Breast epithelium (tissue), 3 donors: ENCODE measurements around the gene SKP1.
A peak's percentile ranks its signal among the peaks of the same experiment; 100 is the strongest.

Experiments used
- POLR2A ChIP-seq: fragments of 450-650 bp; IDR thresholded peaks from one replicate; pipeline ENCODE4 v1.6.1; 2016; ENCODE audit warnings: antibody characterized with exemption, mild to moderate bottlenecking, moderate library complexity
- POLR2AphosphoS5 ChIP-seq, 3 donors: sonication (generic); formaldehyde crosslinking; IDR thresholded peaks; one replicate each; pipeline ENCODE4 v1.6.1; 2017; ENCODE audit warnings: antibody characterized with exemption in 3 of 3
- TF ChIP-seq, protein P1 (sequence below), 3 donors: fragments of 450-650 bp; IDR thresholded peaks; one replicate each; pipeline ENCODE4 v1.5.1; 2016 to 2017; ENCODE audit warnings: antibody characterized with exemption in 3 of 3, mild to moderate bottlenecking in 3 of 3, moderate library complexity in 3 of 3

GRCh38 chr5:134171972-134172371 lies 4.8 kb downstream of the SKP1 start:
- TF ChIP-seq, protein P1, sequence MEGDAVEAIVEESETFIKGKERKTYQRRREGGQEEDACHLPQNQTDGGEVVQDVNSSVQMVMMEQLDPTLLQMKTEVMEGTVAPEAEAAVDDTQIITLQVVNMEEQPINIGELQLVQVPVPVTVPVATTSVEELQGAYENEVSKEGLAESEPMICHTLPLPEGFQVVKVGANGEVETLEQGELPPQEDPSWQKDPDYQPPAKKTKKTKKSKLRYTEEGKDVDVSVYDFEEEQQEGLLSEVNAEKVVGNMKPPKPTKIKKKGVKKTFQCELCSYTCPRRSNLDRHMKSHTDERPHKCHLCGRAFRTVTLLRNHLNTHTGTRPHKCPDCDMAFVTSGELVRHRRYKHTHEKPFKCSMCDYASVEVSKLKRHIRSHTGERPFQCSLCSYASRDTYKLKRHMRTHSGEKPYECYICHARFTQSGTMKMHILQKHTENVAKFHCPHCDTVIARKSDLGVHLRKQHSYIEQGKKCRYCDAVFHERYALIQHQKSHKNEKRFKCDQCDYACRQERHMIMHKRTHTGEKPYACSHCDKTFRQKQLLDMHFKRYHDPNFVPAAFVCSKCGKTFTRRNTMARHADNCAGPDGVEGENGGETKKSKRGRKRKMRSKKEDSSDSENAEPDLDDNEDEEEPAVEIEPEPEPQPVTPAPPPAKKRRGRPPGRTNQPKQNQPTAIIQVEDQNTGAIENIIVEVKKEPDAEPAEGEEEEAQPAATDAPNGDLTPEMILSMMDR (IDR thresholded peaks at IDR 0.05), result peak in 1 of 3 donors; percentile 32
- TF ChIP-seq POLR2AphosphoS5 (IDR thresholded peaks at IDR 0.05) (no peak), POLR2A (no peak)
